Measurements from ENCODE around the gene IL37. TPM values are rescaled to one million over a fixed set of nuclear protein-coding genes. Genes with fewer than 3 reads are reported as not detected.

The IL37 gene
- total and polyA plus RNA-seq, 7 donors: 1.3 TPM; not detected in 6

GRCh38 chr2:112918256-112918655, 7.3 kb downstream of the IL37 start:
- Histone ChIP-seq H3K4me3 (no peak overlapping the region), H3K27me3 (no peaks in the 10 kb centered on the region), H3K9me3 (no peaks in the 10 kb centered on the region), H3K4me1 (no peaks in the 10 kb centered on the region), H3K36me3 (no peaks in the 10 kb centered on the region), H3K27ac (no peak overlapping the region)
- intact Hi-C loops (cut with DNase I): no loop called here
- WGBS, 2 donors: 93 to 97% methylated on average over 4 of the region's 4 CpGs
- DNase-seq: no peak
- no peak for TF ChIP-seq CTCF (IDR thresholded peaks at IDR 0.05)
- TF ChIP-seq POLR2A (IDR thresholded peaks at IDR 0.05): no peak
- TF ChIP-seq EP300 (IDR thresholded peaks at IDR 0.05): no peak
- TF ChIP-seq POLR2AphosphoS5 (IDR thresholded peaks at IDR 0.05): no peak

GRCh38 chr2:112919086-112919485, 8.1 kb downstream of the IL37 start:
- H3K4me3 ChIP-seq: no peak overlapping the region
- DNase-seq: no peak
- intact Hi-C loops (cut with DNase I): no loop called here
- H3K4me1 ChIP-seq: no peaks in the 10 kb centered on the region
- no peaks in the 10 kb centered on the region for H3K9me3 ChIP-seq
- no peaks in the 10 kb centered on the region for H3K36me3 ChIP-seq
- no peak overlapping the region for H3K27ac ChIP-seq
- no peaks in the 10 kb centered on the region for H3K27me3 ChIP-seq
- TF ChIP-seq POLR2A (IDR thresholded peaks at IDR 0.05): no peak
- TF ChIP-seq CTCF (IDR thresholded peaks at IDR 0.05): no peak
- no peak for TF ChIP-seq EP300 (IDR thresholded peaks at IDR 0.05)
- no peak for TF ChIP-seq POLR2AphosphoS5 (IDR thresholded peaks at IDR 0.05)
- WGBS, 2 donors: 72 to 92% methylated on average over 1 of the region's 1 CpG

GRCh38 chr2:112920923-112921532, 10.1 kb downstream of the IL37 start:
- Histone ChIP-seq H3K4me1 (no peaks in the 10 kb centered on the region), H3K27ac (no peak overlapping the region), H3K9me3 (no peaks in the 10 kb centered on the region), H3K4me3 (no peak overlapping the region), H3K36me3 (no peaks in the 10 kb centered on the region), H3K27me3 (no peaks in the 10 kb centered on the region)
- no peak for DNase-seq
- no peak for TF ChIP-seq POLR2AphosphoS5 (IDR thresholded peaks at IDR 0.05)
- TF ChIP-seq CTCF (IDR thresholded peaks at IDR 0.05): no peak
- TF ChIP-seq EP300 (IDR thresholded peaks at IDR 0.05): no peak
- no peak for TF ChIP-seq POLR2A (IDR thresholded peaks at IDR 0.05)
- WGBS, 2 donors: 47 to 70% methylated on average over 4 of the region's 4 CpGs
- intact Hi-C loops (cut with DNase I): no loop called here

GRCh38 chr2:112921982-112922381, 11.0 kb downstream of the IL37 start:
- no peak overlapping the region for H3K27ac ChIP-seq
- no peaks in the 10 kb centered on the region for H3K9me3 ChIP-seq
- no peak overlapping the region for H3K4me3 ChIP-seq
- whole genome bisulfite sequencing, 2 donors: 9 to 64% methylated on average over 1 of the region's 1 CpG
- intact Hi-C loops (cut with DNase I): no loop called here
- TF ChIP-seq EP300 (IDR thresholded peaks at IDR 0.05) (no peak), CTCF (IDR thresholded peaks at IDR 0.05) (no peak), POLR2A (IDR thresholded peaks at IDR 0.05) (no peak), POLR2AphosphoS5 (IDR thresholded peaks at IDR 0.05) (no peak)
- no peaks in the 10 kb centered on the region for H3K4me1 ChIP-seq
- no peak for DNase-seq
- no peaks in the 10 kb centered on the region for H3K36me3 ChIP-seq
- H3K27me3 ChIP-seq: no peaks in the 10 kb centered on the region
